ENCODE data around the gene CDC123.
A peak's percentile ranks its signal among the peaks of the same experiment; 100 is the strongest.
"Not testable (repeated sequence)": the region's sequence is repeated elsewhere in the genome, so short reads cannot be mapped to it uniquely, and the experiment has no call there.

CDC123 gene

DNA sequence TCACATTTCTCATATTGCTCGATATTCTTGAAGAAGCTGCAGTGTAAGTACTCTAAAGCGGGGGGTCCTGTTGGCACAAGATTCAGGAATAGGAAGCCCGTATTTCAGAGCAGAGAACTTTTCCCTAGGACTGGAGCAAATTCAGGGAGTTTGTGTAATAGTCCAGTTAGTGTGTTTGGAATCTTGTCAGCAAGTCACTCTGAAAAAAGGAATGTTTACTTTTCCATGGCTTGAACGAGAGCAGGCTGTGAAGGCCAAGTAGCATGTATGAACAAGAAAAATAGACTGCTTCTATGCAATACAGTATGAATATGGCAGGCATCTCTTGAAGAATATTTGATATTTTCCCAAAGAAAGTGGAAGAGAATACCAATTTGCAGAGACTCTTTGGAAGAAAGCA, 39.8 kb downstream of the CDC123 start:
- no peak for DNase-seq

DNA sequence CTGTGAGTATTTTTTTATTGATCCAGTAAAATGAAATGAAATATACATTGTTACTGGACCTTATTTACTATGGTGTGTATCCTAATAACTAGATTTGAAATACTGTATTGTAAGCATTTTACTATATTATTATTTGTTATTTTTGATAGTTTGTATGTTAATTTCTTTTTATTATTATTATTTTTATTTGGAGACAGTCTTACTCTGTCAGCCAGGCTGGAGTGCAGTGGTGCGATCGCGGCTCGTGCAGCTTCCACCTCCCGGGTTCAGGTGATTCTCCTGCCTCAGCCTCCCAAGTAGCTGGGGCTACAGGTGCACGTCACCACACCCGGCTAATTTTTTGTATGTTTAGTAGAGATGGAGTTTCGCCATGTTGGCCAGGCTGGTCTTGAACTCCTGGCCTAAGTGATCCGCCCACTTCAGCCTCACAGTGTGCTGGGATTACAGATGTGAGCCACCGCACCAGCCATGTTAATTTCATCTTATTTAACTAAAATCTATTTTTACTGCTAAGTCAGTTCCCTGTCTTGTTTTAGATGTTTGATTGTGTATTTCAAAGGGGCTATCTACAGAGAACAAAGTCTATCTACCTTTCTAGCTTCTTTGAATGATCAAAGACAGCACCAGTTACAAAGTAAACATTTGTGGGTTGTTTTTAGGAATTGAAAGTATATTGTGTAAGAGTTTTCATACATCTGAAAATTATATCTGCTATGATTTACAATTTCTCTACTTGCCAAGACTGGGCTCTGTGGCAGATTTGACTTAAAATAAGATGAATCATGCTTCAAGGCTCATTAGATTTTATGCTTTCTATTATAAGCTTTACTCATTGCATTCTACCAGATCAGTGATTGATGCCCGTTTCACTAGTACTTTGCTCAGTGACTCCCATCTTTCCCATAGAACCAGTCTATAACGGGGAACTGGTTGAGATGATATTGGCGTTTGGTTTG, 41.6 kb downstream of the CDC123 start:
- DNase-seq: no peak

DNA sequence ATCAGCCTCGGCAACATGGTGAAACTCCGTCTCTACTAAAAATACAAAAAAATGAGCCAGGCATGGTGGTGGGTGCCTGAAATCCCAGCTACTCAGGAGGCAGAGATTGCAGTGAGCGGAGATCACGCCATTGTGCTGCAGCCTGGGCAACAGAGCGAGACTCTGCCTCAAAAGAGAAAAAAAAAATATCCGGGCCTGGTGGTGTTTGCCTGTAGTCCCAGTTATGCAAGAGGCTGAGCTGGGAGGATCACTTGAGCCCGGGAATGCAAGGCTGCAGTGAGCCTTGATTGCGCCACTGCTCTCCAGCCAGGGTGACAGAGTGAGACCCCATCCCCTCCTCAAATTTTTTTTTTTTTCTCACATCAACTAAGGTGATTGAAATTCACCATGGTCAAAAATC, 42.8 kb downstream of the CDC123 start:
- DNase-seq: no peak

DNA sequence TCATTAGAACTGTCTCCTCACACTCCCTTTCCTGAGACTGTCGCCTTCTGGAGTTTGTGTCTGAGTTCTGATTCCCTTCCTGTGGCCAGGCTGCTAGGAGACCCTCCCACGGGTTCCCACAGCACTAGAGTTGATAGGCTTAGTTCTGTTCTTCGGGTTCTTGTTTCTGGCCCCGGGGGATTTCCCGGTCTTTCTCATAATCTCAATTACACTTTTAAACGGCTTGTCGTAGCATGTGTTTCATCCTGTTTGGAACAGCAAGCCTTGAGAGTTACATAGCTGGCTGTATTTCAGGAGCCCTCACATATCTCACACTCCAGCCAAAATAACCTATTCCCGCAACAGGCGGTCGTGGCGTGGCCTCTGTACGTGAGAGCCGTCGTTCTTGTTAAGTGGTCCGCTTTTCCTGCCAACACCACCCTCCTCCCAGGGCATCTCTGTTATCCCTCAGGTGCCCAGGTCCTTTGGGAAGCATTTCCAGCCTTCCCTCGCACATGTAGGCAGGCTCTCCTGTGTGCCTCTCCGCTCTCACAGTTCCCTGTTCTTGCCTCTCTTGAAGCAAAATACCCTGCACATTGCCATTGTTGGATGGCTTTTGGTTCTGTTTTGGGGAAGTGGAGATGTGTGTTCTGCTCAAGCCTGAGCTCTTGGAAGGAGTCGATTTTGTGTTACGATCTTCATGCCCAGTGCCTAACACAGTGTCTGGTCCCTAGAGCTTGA, 46.0 kb downstream of the CDC123 start:
- peak in 1 of 5 donors; percentile 12 for DNase-seq

DNA sequence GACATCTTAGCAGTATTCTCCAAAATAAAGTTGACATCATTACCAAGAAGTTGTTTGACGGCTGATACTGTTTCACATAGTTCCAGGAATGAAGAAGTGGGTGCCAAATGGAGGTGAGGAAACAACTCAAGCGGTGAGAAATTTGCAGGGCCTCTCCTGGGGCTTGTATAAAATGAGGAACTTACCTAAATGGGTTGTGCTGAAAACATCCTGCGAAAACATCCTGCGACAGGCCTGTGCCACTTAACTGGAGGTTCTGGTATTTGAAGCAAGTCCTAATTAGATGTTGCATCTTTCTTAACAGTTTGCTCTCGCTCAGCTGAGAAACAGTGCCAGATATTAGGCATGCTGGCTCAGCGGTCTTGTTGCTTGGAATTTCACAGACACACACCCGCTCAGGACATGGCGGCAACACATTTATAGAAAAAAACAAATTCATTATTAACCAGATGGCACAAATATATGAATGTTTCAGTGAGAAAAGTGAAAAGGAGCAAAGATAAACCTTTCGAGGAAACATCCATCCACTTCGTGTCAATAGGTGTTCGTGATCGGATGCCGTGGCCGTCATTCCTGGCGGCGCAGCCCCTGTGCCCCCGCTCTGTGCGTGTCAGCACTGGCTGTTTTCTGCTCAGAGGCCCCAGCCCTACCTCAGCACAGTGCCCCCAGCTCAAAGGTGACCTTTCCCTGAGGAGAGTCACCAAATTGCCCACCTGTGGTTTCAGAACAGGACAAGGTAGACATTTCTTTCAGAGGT, 48.1 kb downstream of the CDC123 start:
- peak in 1 of 5 donors; percentile 23 for DNase-seq

DNA sequence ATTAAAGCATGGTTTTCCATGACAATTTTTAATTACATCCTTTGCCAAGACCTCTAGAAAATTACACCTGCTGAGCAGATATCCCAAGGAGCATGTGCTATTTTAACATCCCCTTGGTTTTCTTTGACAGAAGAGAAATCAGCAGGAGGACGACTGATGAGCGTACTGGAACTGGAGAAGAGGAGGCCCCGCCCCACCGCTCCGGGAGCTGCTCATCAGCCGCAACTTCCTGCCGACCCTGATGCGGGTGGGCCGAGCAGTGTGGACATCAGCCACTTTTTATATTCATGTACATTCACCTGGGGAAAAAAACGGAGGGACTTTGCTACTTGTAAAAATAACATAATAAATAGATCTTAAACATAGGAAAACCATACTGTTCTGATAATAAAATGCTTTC, 54.2 kb downstream of the CDC123 start:
- no peak for DNase-seq

DNA sequence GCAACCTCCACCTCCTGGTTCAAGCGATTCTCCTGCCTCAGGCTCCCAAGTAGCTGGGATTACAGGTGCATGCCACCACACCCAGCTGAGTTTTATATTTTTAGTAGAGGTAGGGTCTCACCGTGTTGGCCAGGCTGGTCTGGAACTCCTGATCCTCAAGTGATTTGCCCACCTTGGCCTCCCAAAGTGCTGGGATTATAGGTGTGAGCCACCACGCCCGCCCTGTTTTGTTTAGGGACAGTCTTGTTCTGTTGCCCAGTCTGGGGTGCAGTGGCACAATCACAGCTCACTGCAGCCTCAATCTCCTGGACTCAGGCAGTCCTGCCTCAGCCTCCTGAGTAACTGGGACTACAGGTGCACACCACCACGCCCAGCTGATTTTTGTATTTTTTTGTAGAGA, 54.7 kb downstream of the CDC123 start:
- not testable (repeated sequence) for DNase-seq

DNA sequence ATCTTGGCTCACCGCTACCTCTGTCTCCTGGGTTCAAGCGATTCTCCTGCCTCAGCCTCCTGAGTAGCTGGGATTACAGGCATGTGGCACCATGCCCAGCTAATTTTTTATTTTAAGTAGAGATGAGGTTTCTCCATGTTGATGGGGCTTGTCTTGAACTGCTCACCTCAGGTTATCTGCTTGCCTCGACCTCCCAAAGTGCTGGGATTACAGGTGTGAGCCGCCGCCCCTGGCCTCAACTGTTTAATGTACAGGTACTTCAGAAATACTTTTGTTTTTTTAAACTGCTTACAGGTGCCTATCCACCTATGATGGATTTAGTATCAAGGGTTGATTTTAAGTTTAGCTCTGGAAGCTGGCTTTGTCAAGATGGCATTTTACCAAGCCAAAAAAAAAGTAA, 55.6 kb downstream of the CDC123 start:
- DNase-seq: no peak

DNA sequence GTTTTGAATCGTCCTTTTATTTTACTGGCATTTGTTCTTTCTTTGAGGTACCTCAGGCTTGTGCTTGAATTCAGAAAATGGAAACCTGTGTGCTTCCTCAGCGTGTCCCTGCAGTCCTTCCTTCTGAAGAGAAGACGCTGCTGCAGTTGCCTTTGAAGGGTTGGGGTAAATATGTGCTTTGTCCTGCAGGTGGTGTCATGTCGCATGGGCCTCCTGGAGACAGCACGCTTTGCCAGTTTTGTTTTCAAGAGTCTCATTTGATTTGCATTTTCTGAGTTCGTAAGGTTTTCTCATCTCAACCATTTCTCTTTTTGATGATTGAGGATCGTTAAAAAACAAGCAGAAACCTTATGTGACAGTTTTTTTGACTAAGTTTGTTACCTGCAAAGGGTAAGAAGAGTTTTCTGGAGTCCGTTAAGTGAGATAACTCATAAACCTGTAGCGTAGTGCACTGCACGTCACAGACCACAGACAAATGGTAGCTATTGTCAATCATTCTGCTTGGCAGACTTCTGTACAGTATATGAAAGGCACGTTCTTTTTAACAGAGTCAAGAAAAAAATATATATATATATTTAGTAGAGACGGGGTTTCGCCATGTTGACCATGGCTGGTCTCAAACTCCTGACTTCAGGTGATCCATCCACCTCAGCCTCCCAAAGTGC, 57.0 kb downstream of the CDC123 start:
- peak in 1 of 5 donors; percentile 24 for DNase-seq

DNA sequence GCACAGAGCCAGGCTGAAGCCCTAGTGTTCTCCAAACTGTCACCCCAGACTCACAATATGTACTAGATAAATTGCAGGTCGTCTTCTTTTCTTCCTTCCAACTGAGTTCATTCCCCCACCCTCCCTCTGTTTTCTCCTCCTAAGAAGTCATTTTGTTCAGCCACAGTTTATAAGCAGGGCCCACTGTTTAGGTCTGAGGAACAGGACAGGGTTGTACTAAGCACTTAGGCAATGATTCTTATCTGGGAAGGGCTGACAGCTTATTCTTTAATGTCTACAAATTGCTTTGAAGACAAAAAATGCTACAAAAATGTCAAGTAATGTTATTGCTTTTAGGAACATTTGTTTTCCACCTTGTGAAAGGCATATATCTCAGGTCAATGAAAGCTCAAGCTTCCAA, 59.1 kb downstream of the CDC123 start:
- DNase-seq: no peak

DNA sequence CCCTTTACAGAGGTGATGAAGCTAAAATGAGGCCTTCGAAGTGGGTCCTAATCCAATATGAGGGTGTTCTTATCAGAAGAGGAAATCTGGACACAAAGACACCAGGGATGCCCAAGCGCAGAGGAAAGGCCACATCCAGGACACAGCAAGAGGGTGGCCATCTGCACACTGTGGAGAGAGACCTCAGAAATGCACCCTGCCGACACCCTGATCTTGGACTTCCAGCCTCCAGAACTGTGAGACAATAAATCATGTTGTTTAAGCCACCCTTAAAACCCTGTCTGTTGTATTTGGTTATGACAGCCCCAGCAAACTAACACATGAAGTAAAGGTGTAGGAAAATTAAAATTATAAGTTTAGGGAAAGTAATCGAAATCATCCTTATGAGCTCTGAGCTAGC, 64.0 kb downstream of the CDC123 start:
- DNase-seq: no peak

DNA sequence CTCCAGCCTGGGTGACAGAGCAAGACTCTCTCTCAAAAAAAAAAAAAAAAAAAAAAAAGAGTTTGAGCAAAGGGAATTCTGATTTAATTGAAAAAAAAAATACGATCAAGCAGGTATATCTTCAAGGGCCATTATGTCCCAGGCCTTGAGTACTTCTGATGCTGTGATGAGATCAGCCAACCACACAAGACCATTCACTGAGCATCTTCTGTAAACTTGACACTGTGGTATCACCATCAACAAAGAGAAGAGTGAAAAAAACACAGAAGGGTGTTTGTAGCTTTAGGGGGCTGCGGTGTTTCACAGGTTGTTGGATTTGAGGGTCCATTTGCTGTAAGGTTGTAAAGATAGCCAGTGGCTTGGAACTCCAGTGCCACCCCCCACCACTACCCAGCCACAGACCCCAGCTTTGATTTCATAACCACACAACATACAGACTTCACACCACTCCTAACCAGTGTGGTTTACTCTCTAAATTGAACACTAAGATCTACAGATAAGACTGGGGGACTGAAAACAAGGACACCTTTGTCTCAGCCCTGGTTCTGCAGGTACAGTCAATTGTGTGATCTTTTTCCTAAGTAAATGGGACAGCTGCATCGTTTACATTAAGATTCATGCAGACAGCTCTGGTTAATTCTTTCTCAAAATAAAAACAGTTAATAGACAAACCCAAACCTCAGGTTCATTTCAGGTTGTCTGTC, 66.4 kb downstream of the CDC123 start:
- DNase-seq: peak in 1 of 5 donors; percentile 20

DNA sequence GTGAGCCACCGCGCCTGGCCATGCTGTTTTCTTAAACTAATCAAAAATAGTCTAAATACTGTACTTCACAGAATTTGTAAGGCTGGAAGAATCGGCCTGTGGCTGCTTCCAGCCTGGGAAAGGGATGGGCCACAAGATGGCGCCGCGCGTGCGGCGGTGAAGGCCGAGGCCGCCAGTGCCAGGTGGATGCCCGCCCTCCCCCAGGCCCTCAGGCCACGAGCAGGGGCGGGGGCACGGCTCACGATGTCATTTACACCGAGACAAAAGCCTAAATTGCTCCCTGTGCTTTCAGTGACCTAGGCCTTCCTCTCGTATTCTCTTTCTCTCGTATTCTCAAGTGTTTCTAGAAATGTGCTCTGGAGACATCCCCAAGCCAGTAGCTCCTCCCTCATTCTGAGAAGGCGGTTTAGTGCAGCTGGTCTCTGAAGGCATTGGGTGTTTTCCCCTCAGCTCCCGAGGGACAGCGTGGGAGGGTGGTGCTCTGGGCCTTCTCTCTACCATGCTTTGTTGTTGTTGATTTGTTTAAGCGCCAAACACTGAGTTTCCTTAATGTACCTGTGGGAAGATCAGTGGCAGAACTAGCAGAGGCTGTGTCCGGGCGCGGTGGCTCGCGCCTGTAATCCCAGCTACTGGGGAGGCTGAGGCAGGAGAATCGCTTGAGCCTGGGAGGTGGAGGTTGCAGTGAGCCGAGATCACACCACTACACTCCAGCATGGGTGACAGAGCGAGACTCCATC, 68.4 kb downstream of the CDC123 start:
- DNase-seq: peak; percentile 22 to 86 (median 57)

DNA sequence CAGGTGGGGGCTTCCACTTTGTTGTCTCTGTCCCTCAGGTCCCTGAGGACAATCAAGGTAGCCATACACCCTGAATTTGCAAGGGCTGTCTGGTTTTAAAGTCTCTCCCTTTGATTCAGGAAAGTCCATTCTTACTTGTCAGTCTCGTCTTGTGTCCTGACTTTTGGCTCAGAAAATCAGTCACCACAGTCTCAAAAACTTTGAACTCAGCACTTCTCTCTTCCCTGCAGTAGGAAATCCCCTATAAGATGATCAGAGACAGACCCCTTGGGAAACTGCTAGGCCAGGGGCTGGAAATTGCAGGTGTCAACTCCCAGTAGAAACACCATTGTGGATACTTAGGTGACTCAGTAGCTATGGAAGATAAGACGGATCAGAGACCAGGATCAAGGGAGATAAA, 73.1 kb downstream of the CDC123 start:
- DNase-seq: no peak

DNA sequence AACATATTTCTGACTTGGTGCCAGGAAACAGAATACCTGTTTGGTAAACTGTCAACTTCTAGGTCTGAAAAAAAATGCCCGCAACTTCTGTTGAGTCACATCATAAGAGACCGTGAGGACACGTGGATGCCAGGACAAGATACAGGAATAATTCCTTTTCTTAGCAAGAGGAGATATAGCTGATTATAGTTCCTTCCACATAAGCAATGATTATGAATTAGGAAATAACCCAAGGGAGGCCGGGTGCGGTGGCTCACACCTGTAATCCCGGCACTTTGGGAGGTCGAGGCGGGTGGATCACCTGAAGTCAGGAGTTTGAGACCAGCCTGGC, 75.2 kb downstream of the CDC123 start:
- DNase-seq: no peak

DNA sequence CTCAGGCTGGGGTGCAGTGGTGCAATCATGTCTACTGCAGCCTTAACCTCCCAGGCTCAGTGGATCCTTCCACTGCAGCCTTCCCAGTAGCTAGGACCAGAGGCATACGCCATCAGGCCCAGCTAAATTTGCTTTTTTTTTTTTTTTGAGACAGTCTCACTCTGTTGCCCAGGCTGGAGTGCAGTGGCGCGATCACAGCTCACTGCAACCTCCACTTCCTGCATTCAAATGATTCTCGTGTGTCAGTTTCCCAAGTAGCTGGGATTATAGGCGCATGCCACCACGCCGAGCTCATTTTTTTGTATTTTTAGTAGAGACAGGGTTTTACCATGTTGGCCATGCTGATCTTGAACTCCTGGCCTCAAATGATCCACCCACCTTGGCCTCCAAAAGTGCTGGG, 81.9 kb downstream of the CDC123 start:
- DNase-seq: not testable (repeated sequence)

DNA sequence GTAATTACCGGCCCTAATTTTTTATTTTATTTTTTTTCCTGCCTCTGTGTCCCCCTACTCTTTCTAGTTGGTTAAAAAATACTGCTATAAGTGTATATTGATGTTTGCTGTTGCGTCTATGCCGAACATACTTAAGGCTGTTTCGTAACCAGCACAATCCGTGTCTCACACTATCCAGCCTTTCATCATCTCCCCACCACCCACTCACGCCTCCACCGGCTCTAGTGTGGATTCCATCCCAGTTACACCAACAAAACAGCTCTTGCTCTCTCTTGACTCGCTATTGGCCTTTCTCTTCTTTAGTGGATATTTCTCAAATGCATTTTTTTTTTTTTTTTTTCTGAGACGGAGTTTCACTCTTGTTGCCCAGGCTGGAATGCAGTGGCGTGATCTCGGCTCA, 83.3 kb downstream of the CDC123 start:
- DNase-seq: no peak

DNA sequence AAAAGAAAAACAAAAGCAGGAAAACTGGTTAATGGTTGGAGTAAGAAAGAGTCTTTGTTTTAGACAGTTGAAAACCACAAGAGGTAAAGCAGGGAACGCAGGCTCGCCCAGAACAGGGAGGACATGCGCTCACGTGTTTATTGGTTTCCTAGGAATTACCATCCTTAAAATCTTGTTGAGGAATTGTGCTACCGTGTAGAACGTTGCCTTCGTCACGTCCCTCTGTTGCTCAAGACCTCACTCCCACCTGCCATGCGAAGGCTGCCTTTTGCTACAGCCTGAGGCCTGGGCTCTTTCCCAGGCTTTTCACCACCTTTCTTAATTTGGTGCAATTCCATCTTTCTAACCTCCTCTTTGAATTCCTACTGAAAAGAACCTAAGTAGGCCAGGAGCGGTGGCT, 91.8 kb downstream of the CDC123 start:
- DNase-seq: no peak

DNA sequence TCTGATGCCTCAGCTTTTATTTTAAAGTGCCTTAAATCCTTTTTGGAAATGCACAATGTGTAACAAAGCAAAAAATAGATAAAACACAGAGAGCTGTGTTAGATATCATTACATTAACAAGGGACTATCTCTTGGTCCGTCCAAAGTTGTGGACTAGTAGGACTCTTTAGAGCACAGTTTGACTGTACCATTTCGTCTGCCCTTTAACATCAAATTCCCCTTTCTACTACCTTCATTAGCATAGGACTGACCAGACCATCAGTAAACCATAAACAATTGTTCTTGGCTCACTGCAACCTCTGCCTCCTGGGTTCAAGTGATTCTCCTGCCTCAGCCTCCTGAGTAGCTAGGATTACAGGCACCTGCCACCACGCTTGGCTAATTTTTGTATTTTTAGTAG, 101.8 kb downstream of the CDC123 start:
- DNase-seq: not testable (repeated sequence)

DNA sequence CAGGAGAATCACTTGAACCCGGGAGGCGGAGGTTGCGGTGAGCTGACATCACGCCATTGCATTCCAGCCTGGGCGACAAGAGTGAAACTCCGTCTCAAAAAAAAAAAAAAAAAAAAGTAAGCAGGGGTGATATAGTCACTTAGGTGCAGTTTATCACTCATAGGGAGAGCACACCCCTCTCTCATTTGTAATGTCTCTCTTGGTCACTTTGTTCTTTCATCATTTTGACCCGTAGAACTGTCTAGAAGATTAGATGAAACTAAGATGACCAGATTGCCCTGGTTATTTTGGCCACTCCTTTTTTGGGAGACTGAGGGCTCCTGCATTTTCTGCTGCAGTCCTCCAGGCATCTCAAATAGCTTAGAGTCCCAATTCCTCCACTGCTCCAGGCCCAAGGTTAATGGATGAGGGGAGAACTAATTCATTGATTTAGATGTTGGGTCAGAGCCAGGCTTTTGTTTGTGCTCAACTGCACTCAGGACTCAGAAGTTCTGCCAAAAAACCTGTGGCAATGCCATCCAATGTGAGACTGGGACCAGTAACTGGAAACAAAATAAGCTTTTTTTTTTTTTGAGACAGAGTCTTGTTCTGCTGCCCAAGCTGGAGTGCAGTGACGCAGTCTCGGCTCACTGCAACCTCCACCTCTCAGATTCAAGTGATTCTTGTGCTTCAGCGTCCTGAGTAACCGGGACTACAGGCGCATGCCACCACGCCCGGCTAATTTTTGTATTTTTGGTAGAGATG, 103.4 kb downstream of the CDC123 start:
- no peak for DNase-seq

Measured in T-helper 1 cell (primary cell).